ENCODE results near the gene TAX1BP3. TPM values are rescaled to one million over a fixed set of nuclear protein-coding genes. Genes with fewer than 3 reads are reported as not detected.

The TAX1BP3 gene
- total RNA-seq, 2 experiments from 2014 or later, result 6.0 to 6.6 TPM

- Mint-ChIP-seq H3K4me1 (ENCODE audit: low read depth) (peaks cover 14% of the 10 kb centered on the region), H3K27me3 (no peaks in the 10 kb centered on the region), H3K9me3 (no peaks in the 10 kb centered on the region), H3K27ac (no peak overlapping the region), H3K36me3 (ENCODE audit: low read depth) (peaks cover 16% of the 10 kb centered on the region), H3K4me3 (no peak overlapping the region)
- POLR2A ChIA-PET, result no interaction called here
- DNase-seq (no peak), ATAC-seq (ENCODE audit: poor library complexity) (no peak)
- Histone ChIP-seq H3K9me3 (ENCODE audit: control insufficient read depth in 1 of 2, insufficient read depth in 1 of 2, low read length in 2 of 2) (no peaks in the 10 kb centered on the region), H3K27me3 (ENCODE audit: control insufficient read depth in 1 of 2, insufficient read depth in 2 of 2, low read length in 2 of 2) (no peaks in the 10 kb centered on the region), H3K36me3 (ENCODE audit: insufficient read depth, low read length) (peaks cover 16% of the 10 kb centered on the region), H3K4me3 (ENCODE audit: low read length) (no peak overlapping the region), H3K27ac (ENCODE audit: low read depth in 1 of 2, low read length in 2 of 2) (no peak overlapping the region), H3K4me1 (ENCODE audit: insufficient read depth, low read length) (peaks cover 13% of the 10 kb centered on the region)
- TF ChIP-seq CTCF (IDR thresholded peaks at IDR 0.05), result no peak
- CTCF ChIA-PET, result no interaction called here
- intact Hi-C loops (cut with DNase I, micrococcal nuclease), result no loop called here
Observed at GRCh38 chr17:3689262-3690093, 21.1 kb upstream of the TAX1BP3 start.

GRCh38 chr17:3688852-3689261 lies 20.5 kb upstream of the TAX1BP3 start:
- TF ChIP-seq CTCF (IDR thresholded peaks at IDR 0.05), result no peak
- ATAC-seq (ENCODE audit: poor library complexity) (no peak), DNase-seq (no peak)
- ChIA-PET POLR2A (interaction anchor here (0.7 kb wide), 1 partner anchor 34 kb away, joined by 3 read pairs; no protein-coding TSS in a partner anchor), CTCF (no interaction called here)
- Mint-ChIP-seq H3K9me3 (no peaks in the 10 kb centered on the region), H3K4me1 (ENCODE audit: low read depth) (peaks cover 8% of the 10 kb centered on the region), H3K27ac (no peak overlapping the region), H3K36me3 (ENCODE audit: low read depth) (peaks cover 16% of the 10 kb centered on the region), H3K27me3 (no peaks in the 10 kb centered on the region), H3K4me3 (no peak overlapping the region)
- peaks cover 16% of the 10 kb centered on the region for H3K36me3 ChIP-seq (ENCODE audit: insufficient read depth, low read length)
- no peaks in the 10 kb centered on the region for H3K27me3 ChIP-seq (ENCODE audit: control insufficient read depth in 1 of 2, insufficient read depth in 2 of 2, low read length in 2 of 2)
- intact Hi-C loops (cut with DNase I, micrococcal nuclease), result no loop called here
- no peaks in the 10 kb centered on the region for H3K9me3 ChIP-seq (ENCODE audit: control insufficient read depth in 1 of 2, insufficient read depth in 1 of 2, low read length in 2 of 2)
- H3K27ac ChIP-seq (ENCODE audit: low read depth in 1 of 2, low read length in 2 of 2), result no peak overlapping the region
- H3K4me3 ChIP-seq (ENCODE audit: low read length), result no peak overlapping the region
- peaks cover 7% of the 10 kb centered on the region for H3K4me1 ChIP-seq (ENCODE audit: insufficient read depth, low read length)

GRCh38 chr17:3688027-3688553 lies 19.7 kb upstream of the TAX1BP3 start:
- no peaks in the 10 kb centered on the region for H3K9me3 Mint-ChIP-seq
- CTCF ChIA-PET, result no interaction called here
- no peak for TF ChIP-seq CTCF (IDR thresholded peaks at IDR 0.05)
- no peak overlapping the region for H3K4me3 Mint-ChIP-seq
- POLR2A ChIA-PET, result interaction anchor here (0.7 kb wide), 1 partner anchor 34 kb away, joined by 3 read pairs; no protein-coding TSS in a partner anchor
- H3K27ac ChIP-seq (ENCODE audit: low read depth in 1 of 2, low read length in 2 of 2), result no peak overlapping the region
- H3K27me3 ChIP-seq (ENCODE audit: control insufficient read depth in 1 of 2, insufficient read depth in 2 of 2, low read length in 2 of 2), result no peaks in the 10 kb centered on the region
- H3K36me3 ChIP-seq (ENCODE audit: insufficient read depth, low read length), result peaks cover 16% of the 10 kb centered on the region
- intact Hi-C loops (cut with DNase I, micrococcal nuclease), result no loop called here
- no peaks in the 10 kb centered on the region for H3K9me3 ChIP-seq (ENCODE audit: control insufficient read depth in 1 of 2, insufficient read depth in 1 of 2, low read length in 2 of 2)
- H3K4me3 ChIP-seq (ENCODE audit: low read length), result no peak overlapping the region
- DNase-seq, result no peak
- no peak overlapping the region for H3K27ac Mint-ChIP-seq
- H3K4me1 Mint-ChIP-seq (ENCODE audit: low read depth), result peaks cover 5% of the 10 kb centered on the region
- no peaks in the 10 kb centered on the region for H3K27me3 Mint-ChIP-seq
- H3K4me1 ChIP-seq (ENCODE audit: insufficient read depth, low read length), result peaks cover 3% of the 10 kb centered on the region
- no peak for ATAC-seq (ENCODE audit: poor library complexity)
- peaks cover 19% of the 10 kb centered on the region for H3K36me3 Mint-ChIP-seq (ENCODE audit: low read depth)
